Renal pelvis (tissue), 12 donors: Measurements from ENCODE around the gene MMP17. TPM values are rescaled to one million over a fixed set of nuclear protein-coding genes. Genes with fewer than 3 reads are reported as not detected.

ENCODE experiments used
- DNase-seq: peaks from one replicate; pipeline ENCODE4 v3.0.0-alpha.2; 2013
- long read RNA-seq, 16 experiments: transcript quantifications; one replicate each; lab custom pipeline, GENCODE V29; 2026
- polyA plus RNA-seq, 3 donors: library from polyadenylated mRNA; unstranded; fragments of 120-200 nt; gene quantifications; one replicate each; pipeline ENCODE4 v1.2.1, GENCODE V29; 2013; ENCODE audit not compliant: insufficient read length in 3 of 3

Gene MMP17
- polyA plus RNA-seq = 1 to 10 TPM in 2 of 3 donors, under 1 TPM in 1; 0.81 to 1.6 (median 1.2) TPM
- long read RNA-seq, donor 1 = 0 reads
- long read RNA-seq, donor 2 = 0 reads
- long read RNA-seq, donor 3 = 0 reads
- long read RNA-seq, donor 4 = 0 reads
- long read RNA-seq, donor 5 = 0 reads
- long read RNA-seq, donor 6 = 0 reads
- long read RNA-seq, donor 7 = 0 reads
- long read RNA-seq, donor 8, partial matches to known transcripts = 0 of 1 reads
- long read RNA-seq, donor 8, other reads (novel, unspliced or antisense) = 0 of 1 reads
- long read RNA-seq, donor 9 = 0 reads
- long read RNA-seq, donor 10 = 0 reads
- long read RNA-seq, donor 11 = 0 reads
- long read RNA-seq, donor 12, partial matches to known transcripts = 0 of 1 reads
- long read RNA-seq, donor 12, other reads (novel, unspliced or antisense) = 0 of 1 reads
- long read RNA-seq, donor 13 = 0 reads
- long read RNA-seq, donor 14 = 0 reads
- long read RNA-seq, donor 15, partial matches to known transcripts = 0 of 1 reads
- long read RNA-seq, donor 15, other reads (novel, unspliced or antisense) = 0 of 1 reads
- long read RNA-seq, donor 16 = 0 reads

- no peak for DNase-seq
These were observed at the start of gene MMP17 for GRCh38 chr12:131827961-131828534. MMP17 (plus strand) TSS chr12:131828393; CDS start chr12:131828495, 102 bp downstream.

- DNase-seq = no peak
These were observed 49.2 kb upstream of the MMP17 start for GRCh38 chr12:131779027-131779426.

GRCh38 chr12:131782061-131782460, 46.1 kb upstream of the MMP17 start:
- DNase-seq = no peak

GRCh38 chr12:131783915-131784541, 44.2 kb upstream of the MMP17 start:
- no peak for DNase-seq

- no peak for DNase-seq
These were observed 43.1 kb upstream of the MMP17 start for GRCh38 chr12:131784909-131785762.

- no peak for DNase-seq
These were observed 42.3 kb upstream of the MMP17 start for GRCh38 chr12:131785763-131786330.

- DNase-seq = no peak
These were observed 41.9 kb upstream of the MMP17 start for GRCh38 chr12:131786331-131786730.

- DNase-seq = no peak
These were observed 41.0 kb upstream of the MMP17 start for GRCh38 chr12:131787143-131787660.

- no peak for DNase-seq
These were observed 40.1 kb upstream of the MMP17 start for GRCh38 chr12:131788070-131788469.

GRCh38 chr12:131789638-131790037, 38.6 kb upstream of the MMP17 start:
- no peak for DNase-seq

GRCh38 chr12:131793243-131794022, 34.8 kb upstream of the MMP17 start:
- DNase-seq = no peak

- DNase-seq = no peak
These were observed 34.1 kb upstream of the MMP17 start for GRCh38 chr12:131794061-131794460.

GRCh38 chr12:131794573-131794972, 33.6 kb upstream of the MMP17 start:
- no peak for DNase-seq

- DNase-seq = no peak
These were observed 33.1 kb upstream of the MMP17 start for GRCh38 chr12:131795064-131795463.

- DNase-seq = no peak
These were observed 32.3 kb upstream of the MMP17 start for GRCh38 chr12:131795690-131796410.

- DNase-seq = no peak
These were observed 31.8 kb upstream of the MMP17 start for GRCh38 chr12:131796411-131796736.

GRCh38 chr12:131796754-131797587, 31.2 kb upstream of the MMP17 start:
- no peak for DNase-seq

- no peak for DNase-seq
These were observed 30.6 kb upstream of the MMP17 start for GRCh38 chr12:131797588-131797934.

- no peak for DNase-seq
These were observed 29.0 kb upstream of the MMP17 start for GRCh38 chr12:131799195-131799594.
